Measurements from ENCODE around the gene NPSR1.

Gene NPSR1

DNA sequence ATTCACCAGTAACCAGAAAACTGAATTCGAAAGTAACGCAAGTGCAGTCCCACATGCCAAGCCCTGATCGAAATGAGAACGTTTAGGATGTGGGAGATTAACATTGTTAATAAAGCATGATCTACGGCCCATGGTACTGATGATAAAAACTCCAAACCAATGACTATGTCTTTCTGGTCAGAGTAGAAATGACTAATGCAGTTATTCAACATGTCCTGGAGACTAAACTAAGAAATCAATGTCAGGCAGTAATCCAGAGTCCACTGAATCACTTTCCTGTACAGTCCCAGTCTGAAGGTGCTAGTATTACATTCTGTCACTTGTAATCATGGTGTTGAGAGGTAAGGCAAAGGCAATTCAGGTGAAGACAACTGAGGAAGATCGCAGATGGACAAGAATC is 14.4 kb downstream of the NPSR1 start:
- Histone ChIP-seq H3K4me3 (ENCODE audit: low read length) (no peak overlapping the region), H3K4me1 (ENCODE audit: insufficient read depth, low read length) (peaks cover 14% of the 10 kb centered on the region), H3K36me3 (ENCODE audit: insufficient read depth, low read length) (no peaks in the 10 kb centered on the region), H3K27me3 (ENCODE audit: insufficient read depth, low read length) (no peaks in the 10 kb centered on the region), H3K9me3 (ENCODE audit: low read length) (no peaks in the 10 kb centered on the region), H2AFZ (ENCODE audit: low read depth, low read length) (no peak overlapping the region)

DNA sequence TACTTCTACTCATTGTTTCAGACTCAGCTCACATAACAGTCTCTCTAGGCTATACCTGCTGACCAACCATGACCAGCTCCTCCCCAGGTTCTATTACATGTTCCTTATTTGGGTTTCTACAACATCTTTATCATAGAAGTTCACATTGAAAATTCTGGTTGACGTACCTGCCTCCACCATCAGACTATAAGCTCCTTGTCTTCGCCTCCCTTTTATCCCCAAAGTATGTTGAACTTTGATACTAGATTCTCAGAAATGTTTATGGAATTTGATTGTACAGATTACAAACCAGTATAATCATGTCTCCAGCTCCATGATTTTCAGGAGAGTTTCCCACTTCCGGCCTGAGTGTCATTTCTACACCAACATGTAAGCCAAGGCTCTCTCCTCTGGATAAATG is 15.0 kb downstream of the NPSR1 start:
- peaks cover 15% of the 10 kb centered on the region for H3K4me1 ChIP-seq (ENCODE audit: insufficient read depth, low read length)
- H2AFZ ChIP-seq (ENCODE audit: low read depth, low read length), result no peak overlapping the region
- no peaks in the 10 kb centered on the region for H3K27me3 ChIP-seq (ENCODE audit: insufficient read depth, low read length)
- no peaks in the 10 kb centered on the region for H3K36me3 ChIP-seq (ENCODE audit: insufficient read depth, low read length)
- H3K4me3 ChIP-seq (ENCODE audit: low read length), result no peak overlapping the region
- H3K9me3 ChIP-seq (ENCODE audit: low read length), result no peaks in the 10 kb centered on the region

- Histone ChIP-seq H3K4me1 (ENCODE audit: insufficient read depth, low read length) (peaks cover 15% of the 10 kb centered on the region), H3K4me3 (ENCODE audit: low read length) (no peak overlapping the region), H2AFZ (ENCODE audit: low read depth, low read length) (peak overlapping the region; percentile 48), H3K27me3 (ENCODE audit: insufficient read depth, low read length) (no peaks in the 10 kb centered on the region), H3K9me3 (ENCODE audit: low read length) (no peaks in the 10 kb centered on the region), H3K36me3 (ENCODE audit: insufficient read depth, low read length) (no peaks in the 10 kb centered on the region)
Observed at GRCh38 chr7:34675749-34676374, 17.8 kb downstream of the NPSR1 start.

GRCh38 chr7:34677491-34677890 is 19.5 kb downstream of the NPSR1 start:
- H3K9me3 ChIP-seq (ENCODE audit: low read length), result no peaks in the 10 kb centered on the region
- H3K4me1 ChIP-seq (ENCODE audit: insufficient read depth, low read length), result peaks cover 16% of the 10 kb centered on the region
- no peaks in the 10 kb centered on the region for H3K27me3 ChIP-seq (ENCODE audit: insufficient read depth, low read length)
- peak overlapping the region; percentile 48 for H2AFZ ChIP-seq (ENCODE audit: low read depth, low read length)
- H3K4me3 ChIP-seq (ENCODE audit: low read length), result no peak overlapping the region
- H3K36me3 ChIP-seq (ENCODE audit: insufficient read depth, low read length), result no peaks in the 10 kb centered on the region

- H3K4me1 ChIP-seq (ENCODE audit: insufficient read depth, low read length), result peaks cover 4% of the 10 kb centered on the region
- H3K9me3 ChIP-seq (ENCODE audit: low read length), result no peaks in the 10 kb centered on the region
- H3K27me3 ChIP-seq (ENCODE audit: insufficient read depth, low read length), result no peaks in the 10 kb centered on the region
- H2AFZ ChIP-seq (ENCODE audit: low read depth, low read length), result no peak overlapping the region
- H3K36me3 ChIP-seq (ENCODE audit: insufficient read depth, low read length), result no peaks in the 10 kb centered on the region
- no peak overlapping the region for H3K4me3 ChIP-seq (ENCODE audit: low read length)
Observed at GRCh38 chr7:34687529-34687928, 29.5 kb downstream of the NPSR1 start.

GRCh38 chr7:34696415-34696814 is 38.4 kb downstream of the NPSR1 start:
- Histone ChIP-seq H3K27me3 (ENCODE audit: insufficient read depth, low read length) (no peaks in the 10 kb centered on the region), H2AFZ (ENCODE audit: low read depth, low read length) (no peak overlapping the region), H3K36me3 (ENCODE audit: insufficient read depth, low read length) (no peaks in the 10 kb centered on the region), H3K4me3 (ENCODE audit: low read length) (no peak overlapping the region), H3K9me3 (ENCODE audit: low read length) (no peaks in the 10 kb centered on the region), H3K4me1 (ENCODE audit: insufficient read depth, low read length) (no peaks in the 10 kb centered on the region)

GRCh38 chr7:34709771-34710170 is 51.8 kb downstream of the NPSR1 start:
- H3K4me3 ChIP-seq (ENCODE audit: low read length), result no peak overlapping the region
- H3K9me3 ChIP-seq (ENCODE audit: low read length), result no peaks in the 10 kb centered on the region
- peaks cover 10% of the 10 kb centered on the region for H3K4me1 ChIP-seq (ENCODE audit: insufficient read depth, low read length)
- H2AFZ ChIP-seq (ENCODE audit: low read depth, low read length), result no peak overlapping the region
- no peaks in the 10 kb centered on the region for H3K27me3 ChIP-seq (ENCODE audit: insufficient read depth, low read length)
- H3K36me3 ChIP-seq (ENCODE audit: insufficient read depth, low read length), result no peaks in the 10 kb centered on the region

GRCh38 chr7:34718867-34719266 is 60.8 kb downstream of the NPSR1 start:
- H2AFZ ChIP-seq (ENCODE audit: low read depth, low read length), result no peak overlapping the region
- H3K4me1 ChIP-seq (ENCODE audit: insufficient read depth, low read length), result peaks cover 28% of the 10 kb centered on the region
- H3K27me3 ChIP-seq (ENCODE audit: insufficient read depth, low read length), result no peaks in the 10 kb centered on the region
- H3K4me3 ChIP-seq (ENCODE audit: low read length), result no peak overlapping the region
- H3K9me3 ChIP-seq (ENCODE audit: low read length), result no peaks in the 10 kb centered on the region
- no peaks in the 10 kb centered on the region for H3K36me3 ChIP-seq (ENCODE audit: insufficient read depth, low read length)

- H2AFZ ChIP-seq (ENCODE audit: low read depth, low read length), result no peak overlapping the region
Observed at GRCh38 chr7:34719636-34720035, 61.6 kb downstream of the NPSR1 start.

GRCh38 chr7:34720289-34720688 is 62.3 kb downstream of the NPSR1 start:
- no peaks in the 10 kb centered on the region for H3K27me3 ChIP-seq (ENCODE audit: insufficient read depth, low read length)
- no peak overlapping the region for H3K4me3 ChIP-seq (ENCODE audit: low read length)
- H3K36me3 ChIP-seq (ENCODE audit: insufficient read depth, low read length), result no peaks in the 10 kb centered on the region
- no peak overlapping the region for H2AFZ ChIP-seq (ENCODE audit: low read depth, low read length)
- no peaks in the 10 kb centered on the region for H3K9me3 ChIP-seq (ENCODE audit: low read length)
- peaks cover 32% of the 10 kb centered on the region for H3K4me1 ChIP-seq (ENCODE audit: insufficient read depth, low read length)

More at GRCh38 chr7:34719636-34720035, 61.6 kb downstream of the NPSR1 start:
- Histone ChIP-seq H3K4me3 (ENCODE audit: low read length) (no peak overlapping the region), H3K36me3 (ENCODE audit: insufficient read depth, low read length) (no peaks in the 10 kb centered on the region), H3K27me3 (ENCODE audit: insufficient read depth, low read length) (no peaks in the 10 kb centered on the region), H3K9me3 (ENCODE audit: low read length) (no peaks in the 10 kb centered on the region), H3K4me1 (ENCODE audit: insufficient read depth, low read length) (peaks cover 32% of the 10 kb centered on the region)

- peaks cover 32% of the 10 kb centered on the region for H3K4me1 ChIP-seq (ENCODE audit: insufficient read depth, low read length)
- no peaks in the 10 kb centered on the region for H3K27me3 ChIP-seq (ENCODE audit: insufficient read depth, low read length)
- H3K4me3 ChIP-seq (ENCODE audit: low read length), result no peak overlapping the region
- H3K9me3 ChIP-seq (ENCODE audit: low read length), result no peaks in the 10 kb centered on the region
- H2AFZ ChIP-seq (ENCODE audit: low read depth, low read length), result no peak overlapping the region
- no peaks in the 10 kb centered on the region for H3K36me3 ChIP-seq (ENCODE audit: insufficient read depth, low read length)
Observed at GRCh38 chr7:34723338-34723737, 65.3 kb downstream of the NPSR1 start.

- Histone ChIP-seq H3K4me3 (ENCODE audit: low read length) (no peak overlapping the region), H2AFZ (ENCODE audit: low read depth, low read length) (no peak overlapping the region), H3K36me3 (ENCODE audit: insufficient read depth, low read length) (no peaks in the 10 kb centered on the region)
Observed at GRCh38 chr7:34723866-34724490, 66.0 kb downstream of the NPSR1 start.

DNA sequence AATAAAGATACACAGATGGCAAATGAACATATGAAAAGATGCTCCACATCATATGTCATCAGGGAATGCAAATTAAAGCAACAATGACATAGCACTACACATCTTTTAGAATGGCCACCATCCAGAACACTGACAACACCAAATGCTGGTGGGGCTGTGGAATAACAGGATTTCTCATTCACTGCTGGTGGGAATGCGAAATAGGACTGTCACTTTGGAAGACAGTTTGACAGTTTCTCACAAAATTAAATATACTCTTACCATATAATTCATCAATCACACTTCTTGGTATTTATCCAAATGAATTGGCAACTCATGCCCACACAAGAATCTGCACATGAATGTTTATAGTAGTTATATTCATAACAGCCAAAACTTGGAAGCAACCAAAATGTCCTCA is 68.2 kb downstream of the NPSR1 start:
- H3K9me3 ChIP-seq (ENCODE audit: low read length), result no peaks in the 10 kb centered on the region
- H2AFZ ChIP-seq (ENCODE audit: low read depth, low read length), result no peak overlapping the region
- no peak overlapping the region for H3K4me3 ChIP-seq (ENCODE audit: low read length)
- H3K4me1 ChIP-seq (ENCODE audit: insufficient read depth, low read length), result peaks cover 26% of the 10 kb centered on the region
- H3K36me3 ChIP-seq (ENCODE audit: insufficient read depth, low read length), result no peaks in the 10 kb centered on the region
- no peaks in the 10 kb centered on the region for H3K27me3 ChIP-seq (ENCODE audit: insufficient read depth, low read length)

More at GRCh38 chr7:34723866-34724490, 66.0 kb downstream of the NPSR1 start:
- Histone ChIP-seq H3K9me3 (ENCODE audit: low read length) (no peaks in the 10 kb centered on the region), H3K4me1 (ENCODE audit: insufficient read depth, low read length) (peaks cover 30% of the 10 kb centered on the region), H3K27me3 (ENCODE audit: insufficient read depth, low read length) (no peaks in the 10 kb centered on the region)
